Body of pancreas (tissue), 4 donors: Measurements from ENCODE around the gene MAB21L4. TPM values are rescaled to one million over a fixed set of nuclear protein-coding genes. Genes with fewer than 3 reads are reported as not detected.

ENCODE experiments used
- ATAC-seq: fragments of 150-250 bp; one replicate; pipeline ENCODE4 v1.9.1; 2016
- DNase-seq, 4 donors: peaks; one replicate each; pipeline ENCODE4 v3.0.0-alpha.2; 2019
- H3K27ac ChIP-seq, 4 donors: fragments of 200-600 bp; sonication (generic); 1 replicate in 3 of 4; 2 replicates in 1 of 4; pipeline versions ENCODE4 v1.5.1 to v1.6.1; 2016 to 2019; ENCODE audit warnings: mild to moderate bottlenecking in 1 of 4, mixed read lengths in 1 of 4, moderate library complexity in 1 of 4
- H3K27me3 ChIP-seq, 2 donors: fragments of 200-600 bp; sonication (generic); one replicate each; pipeline ENCODE4 v1.6.0; 2016; ENCODE audit warnings: mild to moderate bottlenecking in 1 of 2
- H3K36me3 ChIP-seq, 2 donors: fragments of 200-600 bp; sonication (generic); replicated peaks in 1 of 2; 2 replicates each; pipeline ENCODE4 v1.5.1; 2016; ENCODE audit warnings: low read depth in 2 of 2; ENCODE audit not compliant: insufficient read depth in 1 of 2
- H3K4me1 ChIP-seq: fragments of 200-600 bp; sonication (generic); one replicate; pipeline ENCODE4 v1.6.0; 2016
- H3K4me3 ChIP-seq, 2 donors: fragments of 200-600 bp; sonication (generic); 1 replicate in 1 of 2; 2 replicates in 1 of 2; pipeline ENCODE4 v1.5.1; 2016 to 2019
- H3K9me3 ChIP-seq, 3 donors: fragments of 200-600 bp; sonication (generic); 1 replicate in 2 of 3; 2 replicates in 1 of 3; pipeline ENCODE4 v1.5.1; 2016
- CTCF ChIP-seq, 7 experiments: fragments of 450-650 bp in 4 of 7; fragments of 200-600 bp in 3 of 7; sonication (generic) in 3 of 7; IDR thresholded peaks; one replicate each; pipeline ENCODE4 v1.5.1; 2016 to 2019; ENCODE audit warnings: antibody characterized with exemption in 7 of 7
- POLR2A ChIP-seq, 3 donors: fragments of 450-650 bp; IDR thresholded peaks; one replicate each; pipeline ENCODE4 v1.6.1; 2016; ENCODE audit warnings: antibody characterized with exemption in 3 of 3, mild to moderate bottlenecking in 2 of 3
- whole genome bisulfite sequencing, 2 donors: methylation state at CpG; one replicate each; pipeline ENCODE4 v1.1.5; 2017; 5-methylcytosine and 5-hydroxymethylcytosine counted together
- intact Hi-C: fragments of 100-400 bp; cut with DNase I; formaldehyde crosslinking; loops from one replicate; pipeline ENCODE4 v1.15.1; 2023
- total RNA-seq, 2 donors: library from RNA; depleted of rRNA; stranded (reverse); fragments of >200 nt; gene quantifications; one replicate each; pipeline ENCODE4 v1.1.0, GENCODE V29; 2016

The MAB21L4 gene
- total RNA-seq, 2 donors from 2014 or later = 0.26 TPM; not detected in 1

GRCh38 chr2:240915526-240916341 lies 19.8 kb upstream of the MAB21L4 start:
- Histone ChIP-seq H3K9me3 (no peaks in the 10 kb centered on the region), H3K27ac (no peak overlapping the region), H3K4me1 (peaks cover 12% of the 10 kb centered on the region), H3K4me3 (no peak overlapping the region), H3K27me3 (no peaks in the 10 kb centered on the region), H3K36me3 (no peaks in the 10 kb centered on the region)
- no peak for ATAC-seq
- intact Hi-C loops = no loop called here
- DNase-seq = peak in 1 of 4 donors; percentile 8
- TF ChIP-seq POLR2A (IDR thresholded peaks at IDR 0.05) = no peak
- no peak for TF ChIP-seq CTCF (IDR thresholded peaks at IDR 0.05)
- 41 to 47% methylated on average over 22 to 30 of the region's 34 CpGs for WGBS, 2 donors

GRCh38 chr2:240914645-240915525 lies 18.9 kb upstream of the MAB21L4 start:
- H3K4me3 ChIP-seq = no peak overlapping the region
- DNase-seq (peak in 1 of 4 donors; percentile 6), ATAC-seq (no peak)
- TF ChIP-seq CTCF (IDR thresholded peaks at IDR 0.05) (no peak), POLR2A (IDR thresholded peaks at IDR 0.05) (no peak)
- no peak overlapping the region for H3K27ac ChIP-seq
- no peaks in the 10 kb centered on the region for H3K9me3 ChIP-seq
- 48 to 60% methylated on average over 9 to 25 of the region's 25 CpGs for WGBS, 2 donors
- peaks cover 12% of the 10 kb centered on the region for H3K4me1 ChIP-seq
- no peaks in the 10 kb centered on the region for H3K36me3 ChIP-seq
- intact Hi-C loops = no loop called here
- H3K27me3 ChIP-seq = no peaks in the 10 kb centered on the region

GRCh38 chr2:240913810-240914644 lies 18.1 kb upstream of the MAB21L4 start:
- Histone ChIP-seq H3K27ac (peak overlapping the region in 1 of 4 donors; percentile 4), H3K4me3 (no peak overlapping the region), H3K36me3 (no peaks in the 10 kb centered on the region), H3K9me3 (no peaks in the 10 kb centered on the region), H3K27me3 (no peaks in the 10 kb centered on the region), H3K4me1 (peaks cover 12% of the 10 kb centered on the region)
- DNase-seq (peak; percentile 55 to 75 (median 63)), ATAC-seq (peak; percentile 48)
- intact Hi-C loops = no loop called here
- TF ChIP-seq CTCF (IDR thresholded peaks at IDR 0.05) = peak; percentile 57 to 87 (median 73)
- TF ChIP-seq POLR2A (IDR thresholded peaks at IDR 0.05) = no peak
- 29 to 33% methylated on average over 19 to 36 of the region's 36 CpGs for WGBS, 2 donors

GRCh38 chr2:240912878-240913809 lies 17.2 kb upstream of the MAB21L4 start:
- Histone ChIP-seq H3K36me3 (no peaks in the 10 kb centered on the region), H3K27me3 (no peaks in the 10 kb centered on the region), H3K27ac (peak overlapping the region in 1 of 4 donors; percentile 4), H3K9me3 (no peaks in the 10 kb centered on the region), H3K4me1 (peaks cover 12% of the 10 kb centered on the region), H3K4me3 (no peak overlapping the region)
- intact Hi-C loops = no loop called here
- DNase-seq = no peak
- no peak for ATAC-seq
- TF ChIP-seq CTCF (IDR thresholded peaks at IDR 0.05) (no peak), POLR2A (IDR thresholded peaks at IDR 0.05) (no peak)
- WGBS, 2 donors = 72 to 83% methylated on average over 13 to 21 of the region's 21 CpGs
